HG02970 (cell line): ENCODE measurements around the gene VARS1.
"Not testable (repeated sequence)": the region's sequence is repeated elsewhere in the genome, so short reads cannot be mapped to it uniquely, and the experiment has no call there.

Source experiments
- ATAC-seq: cut with Tn5 transposase; IDR thresholded peaks from one replicate; pipeline ENCODE4 v1.9.1; 2021; ENCODE audit warnings: mild to moderate bottlenecking, moderate library complexity, moderate number of reproducible peaks; ENCODE audit not compliant: unreplicated experiment, low FRiP score

Gene VARS1

DNA sequence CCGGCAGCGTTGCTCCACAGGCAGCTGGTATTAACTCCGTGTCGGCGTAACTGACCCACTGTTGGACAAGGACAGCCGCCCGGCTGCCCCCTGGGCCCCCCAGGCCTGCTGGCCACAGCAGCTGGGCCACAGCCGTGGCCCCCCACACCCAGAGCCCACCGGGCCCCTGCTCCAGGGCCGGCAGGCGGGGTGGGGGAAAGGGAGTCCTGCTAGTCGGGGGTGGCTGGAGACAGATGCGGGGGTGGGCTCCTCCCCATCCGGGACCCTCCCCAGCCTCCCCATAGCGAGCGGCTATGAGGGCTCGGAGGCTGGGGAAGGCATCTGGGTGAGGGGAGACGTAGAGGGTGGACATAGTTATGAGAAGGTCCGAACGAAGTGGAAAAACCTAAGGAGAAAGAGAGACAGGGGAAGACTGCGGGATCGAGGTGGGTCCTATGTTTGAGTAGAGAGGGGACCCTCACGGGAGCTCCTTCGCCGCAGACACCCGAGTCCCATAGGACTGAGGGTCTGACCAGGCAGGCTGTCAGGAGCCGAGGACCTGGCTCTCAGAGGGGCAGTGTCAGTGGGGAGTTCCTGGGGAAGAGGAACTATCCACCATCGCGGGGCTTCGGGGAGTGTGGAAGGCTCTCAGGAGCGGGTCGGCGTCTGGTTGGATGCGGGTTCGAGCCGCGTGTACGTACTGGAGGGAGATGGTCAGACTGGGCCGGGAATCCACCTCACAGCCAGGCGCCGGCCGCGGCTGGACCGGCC is 511 bp downstream of the VARS1 start:
- ATAC-seq, result no peak

- ATAC-seq, result no peak
These were observed 1.2 kb downstream of the VARS1 start for GRCh38 chr6:31794294-31794865.

DNA sequence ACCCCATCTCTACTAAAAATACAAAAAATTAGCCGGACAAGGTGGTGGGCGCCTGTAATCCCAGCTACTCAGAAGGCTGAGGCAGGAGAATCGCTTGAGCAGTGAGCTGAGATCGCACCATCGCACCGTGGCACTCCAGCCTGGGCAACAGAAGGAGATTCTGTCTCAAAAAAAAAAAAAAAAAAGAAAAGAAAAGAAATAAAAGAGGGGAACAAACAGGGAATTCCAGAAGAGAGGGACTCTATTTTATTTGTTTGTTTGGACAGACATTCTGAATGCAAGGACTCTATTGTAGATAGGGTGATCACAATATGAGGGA is 1.7 kb downstream of the VARS1 start:
- not testable (repeated sequence) for ATAC-seq

- no peak for ATAC-seq
These were observed 2.8 kb downstream of the VARS1 start for GRCh38 chr6:31792761-31793171.

DNA sequence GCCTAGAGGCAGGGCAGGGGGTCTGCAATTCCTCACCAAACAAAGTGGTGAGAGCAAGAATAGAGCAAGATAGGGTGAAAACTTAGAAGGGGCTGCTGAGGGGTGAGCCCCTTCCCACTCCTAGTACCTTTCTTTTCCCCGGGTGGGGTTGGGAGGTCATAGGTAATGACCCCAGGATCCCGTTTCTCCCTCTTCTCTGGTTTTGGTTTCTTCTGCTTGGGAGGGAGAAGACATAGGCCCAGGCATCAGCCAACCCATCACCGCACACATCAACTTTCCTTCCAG is 3.5 kb downstream of the VARS1 start:
- ATAC-seq, result no peak

DNA sequence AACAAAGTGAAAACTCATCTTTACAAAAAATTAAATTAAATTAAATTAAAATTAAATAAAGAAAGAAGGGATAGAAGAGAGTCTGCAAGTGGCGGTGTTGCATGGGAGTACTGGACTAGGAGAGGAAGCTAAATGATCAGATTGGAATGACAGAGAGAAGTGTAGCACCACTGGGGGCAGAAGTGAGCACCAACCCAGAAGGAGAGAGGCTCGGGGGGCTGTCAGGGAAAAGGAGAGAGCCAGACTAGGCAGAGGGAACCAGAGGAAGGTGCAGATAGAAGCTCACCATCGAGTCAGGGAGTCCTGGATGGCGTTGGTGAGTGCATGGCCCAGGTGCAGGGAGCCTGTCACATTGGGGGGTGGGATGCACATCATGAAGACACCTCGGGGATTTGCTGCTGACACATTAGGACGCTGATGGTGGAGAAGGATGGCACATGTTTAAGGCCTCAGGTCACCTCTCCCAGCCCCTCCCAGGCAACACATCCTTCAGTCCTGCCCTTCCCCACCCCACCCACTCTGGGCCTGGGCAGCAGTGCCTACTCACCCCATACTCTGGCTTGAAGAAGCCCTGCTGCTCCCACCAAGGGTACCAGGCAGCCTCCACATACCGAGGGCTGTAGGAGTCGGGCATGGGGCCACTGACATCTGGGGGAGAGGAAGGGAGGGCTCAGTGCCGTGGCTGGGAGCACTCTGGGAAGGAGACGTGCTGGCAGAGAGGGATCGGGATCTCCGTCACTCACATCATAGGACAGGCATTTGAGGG is 4.0 kb downstream of the VARS1 start:
- no peak for ATAC-seq

DNA sequence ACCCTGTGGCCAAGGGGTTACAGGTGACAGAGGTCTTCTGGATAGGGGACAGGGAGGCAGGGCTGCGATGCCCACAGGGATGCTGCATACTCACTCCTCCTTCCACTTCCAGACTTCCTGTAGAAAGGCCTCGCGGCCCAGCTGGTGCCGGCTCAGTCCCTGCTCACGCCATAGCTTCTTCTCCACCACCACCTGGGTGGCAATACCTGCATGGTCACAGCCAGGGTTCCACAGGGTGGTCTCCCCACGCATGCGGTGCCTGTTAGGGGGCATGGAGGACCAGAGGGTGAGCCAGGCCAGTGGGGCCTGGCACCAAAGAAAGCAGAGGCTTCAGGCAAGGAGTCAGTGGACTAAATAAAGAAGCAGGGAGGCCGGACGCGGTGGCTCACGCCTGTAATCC is 10.1 kb downstream of the VARS1 start:
- no peak for ATAC-seq

DNA sequence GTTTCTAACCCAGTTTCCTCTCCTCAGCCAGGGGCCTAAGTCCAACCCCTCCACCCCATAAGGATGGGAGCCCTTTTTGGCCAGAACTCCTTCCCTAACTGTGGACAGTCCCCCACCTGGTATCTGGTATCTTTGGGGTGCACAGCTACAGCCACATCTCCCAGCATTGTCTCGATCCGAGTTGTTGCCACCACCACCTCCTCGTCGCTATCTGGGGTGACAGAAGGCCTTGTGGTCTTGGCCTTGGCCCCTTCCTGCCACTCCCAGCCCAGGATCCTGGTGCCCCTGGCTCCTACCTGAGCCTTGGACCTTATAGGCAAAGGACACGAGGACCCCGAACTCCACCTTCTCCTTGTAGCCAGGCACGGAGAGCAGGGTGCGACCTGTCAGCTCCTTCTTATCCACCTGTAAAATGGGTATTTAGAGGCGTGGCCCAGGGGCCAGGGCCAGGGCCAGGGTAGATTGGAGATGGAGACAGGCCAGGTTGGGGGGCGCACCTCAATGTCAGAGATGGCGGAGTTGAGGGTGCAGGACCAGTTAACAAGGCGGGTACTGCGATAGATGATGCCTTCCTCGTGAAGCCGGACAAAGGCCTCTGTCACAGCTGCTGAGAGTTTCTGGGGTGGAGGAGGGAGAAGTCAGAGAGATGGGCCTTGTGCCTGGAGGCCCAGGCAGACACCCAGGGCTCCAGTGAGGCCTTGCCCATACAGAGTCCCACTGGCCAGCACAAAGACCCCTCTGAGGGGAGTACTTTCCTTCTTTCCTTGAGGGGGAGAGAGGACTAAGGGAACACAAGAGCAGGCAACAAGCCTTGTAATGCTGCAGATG is 11.2 kb downstream of the VARS1 start:
- no peak for ATAC-seq

GRCh38 chr6:31782126-31782855 is 13.3 kb downstream of the VARS1 start:
- ATAC-seq, result no peak

DNA sequence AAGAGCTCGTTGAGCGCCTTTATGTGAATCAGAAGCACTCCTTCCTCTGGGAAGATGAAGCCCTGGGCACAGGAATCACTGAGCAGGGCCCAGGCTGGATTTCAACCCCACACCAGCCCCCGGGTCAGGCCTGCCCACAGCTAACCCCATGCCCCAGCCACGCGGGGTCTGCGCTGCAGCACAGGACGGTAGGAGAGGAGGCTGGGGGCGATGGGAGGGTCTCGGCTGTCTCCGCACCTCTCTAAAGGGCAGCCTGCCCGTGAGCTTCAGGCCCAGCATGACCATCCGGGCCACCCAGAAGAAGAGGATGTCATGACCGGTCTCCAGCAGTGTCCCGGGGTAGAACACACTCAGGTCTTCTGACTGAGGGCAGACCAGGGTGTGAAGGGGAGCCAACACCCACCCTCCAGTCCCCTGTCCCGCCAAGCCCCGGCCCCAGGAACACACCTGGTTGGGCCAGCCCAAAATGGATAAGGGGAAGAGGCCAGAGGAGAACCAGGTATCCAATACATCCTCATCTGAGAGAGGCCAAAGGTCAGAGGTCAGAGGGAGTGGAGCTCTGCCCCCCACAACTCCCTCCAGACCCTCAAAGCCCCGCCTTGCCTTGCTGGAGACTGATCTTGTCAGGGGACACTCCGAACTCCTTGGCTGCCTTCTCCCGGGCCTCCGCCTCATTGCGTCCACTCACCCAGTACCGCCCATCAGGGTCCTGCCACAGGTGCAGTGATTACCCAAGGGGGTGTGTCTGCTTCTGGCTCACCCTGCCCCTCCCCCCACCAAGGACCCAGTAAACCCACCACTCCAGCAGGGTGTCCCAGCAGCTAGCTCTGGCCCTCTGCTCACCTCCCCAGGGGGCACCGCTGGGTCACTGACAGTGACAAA is 14.1 kb downstream of the VARS1 start:
- ATAC-seq, result no peak

DNA sequence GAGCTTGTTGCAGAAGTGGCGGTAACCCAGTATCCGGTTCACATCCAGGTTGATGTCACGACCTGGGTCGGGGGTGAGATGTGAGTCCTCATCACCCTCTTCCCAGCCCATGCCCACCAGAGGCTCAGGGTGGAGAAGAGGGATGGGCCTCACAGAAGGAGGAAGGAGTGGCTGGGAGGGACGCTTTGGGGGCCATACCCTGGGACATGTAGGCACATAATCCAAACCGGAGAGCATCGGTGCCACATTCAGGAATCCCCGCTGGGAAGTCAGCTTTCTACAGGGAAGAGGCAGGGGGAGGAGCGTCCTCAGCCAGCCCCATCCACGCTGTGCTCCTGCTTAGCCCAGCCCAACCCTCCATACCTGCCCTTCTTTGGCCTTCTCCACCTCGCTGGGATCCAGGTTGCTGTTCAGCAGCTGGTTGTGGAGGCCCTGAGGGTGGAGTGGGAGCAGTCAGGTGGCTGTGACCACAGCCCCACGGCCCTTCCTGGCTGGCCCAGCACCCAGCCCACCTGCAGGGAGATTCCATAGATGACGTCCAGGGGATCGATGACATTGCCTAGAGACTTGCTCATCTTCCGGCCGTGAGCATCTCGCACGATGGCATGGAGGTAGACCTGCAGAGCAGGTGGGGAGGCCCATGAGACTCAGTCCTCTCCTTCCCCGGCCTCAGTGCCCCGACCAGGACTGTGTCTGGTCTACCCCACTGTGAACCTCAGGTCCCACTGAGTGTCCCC is 14.9 kb downstream of the VARS1 start:
- no peak for ATAC-seq

- no peak for ATAC-seq
These were observed 15.6 kb downstream of the VARS1 start for GRCh38 chr6:31779908-31780307.

GRCh38 chr6:31778999-31779885 is 16.3 kb downstream of the VARS1 start:
- ATAC-seq, result no peak

DNA sequence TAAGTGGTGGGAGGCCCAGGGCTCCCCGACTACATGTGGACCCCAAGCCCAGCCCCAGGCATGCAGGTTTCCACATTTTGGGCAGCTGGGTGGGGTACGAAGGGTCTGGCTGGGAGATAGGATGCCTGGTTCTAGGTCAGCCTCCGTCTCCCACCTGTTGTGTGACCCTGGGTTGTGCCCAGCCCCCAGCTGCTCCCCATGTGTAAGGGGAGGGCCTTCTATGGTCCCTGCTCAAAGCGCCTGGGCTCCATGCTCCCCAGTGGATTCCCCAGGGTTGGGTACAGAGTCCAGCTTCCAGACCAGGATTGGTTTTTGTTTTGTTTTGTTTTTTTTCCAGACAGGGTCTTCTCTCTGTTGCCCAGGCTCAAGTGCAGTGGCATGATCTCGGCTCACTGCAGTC is 17.4 kb downstream of the VARS1 start:
- no peak for ATAC-seq

DNA sequence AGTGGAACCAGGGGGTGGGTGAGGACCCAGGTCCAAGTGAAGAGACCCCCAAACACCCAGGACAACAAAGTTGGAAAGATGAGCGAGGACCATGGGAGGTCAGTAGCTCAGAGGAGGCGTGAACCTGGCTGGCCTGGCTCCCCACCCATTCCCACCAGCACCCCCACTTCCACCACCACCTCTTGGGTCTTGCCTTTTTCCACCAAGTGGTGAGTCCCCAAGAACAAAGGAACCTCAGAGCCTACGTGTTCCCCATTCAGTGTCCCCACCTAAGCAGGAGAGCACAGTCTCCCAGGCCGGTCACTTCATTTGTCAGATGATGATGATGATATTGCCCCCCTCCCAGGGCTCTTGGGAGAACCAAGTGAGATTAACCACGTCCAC is 17.9 kb downstream of the VARS1 start:
- no peak for ATAC-seq

DNA sequence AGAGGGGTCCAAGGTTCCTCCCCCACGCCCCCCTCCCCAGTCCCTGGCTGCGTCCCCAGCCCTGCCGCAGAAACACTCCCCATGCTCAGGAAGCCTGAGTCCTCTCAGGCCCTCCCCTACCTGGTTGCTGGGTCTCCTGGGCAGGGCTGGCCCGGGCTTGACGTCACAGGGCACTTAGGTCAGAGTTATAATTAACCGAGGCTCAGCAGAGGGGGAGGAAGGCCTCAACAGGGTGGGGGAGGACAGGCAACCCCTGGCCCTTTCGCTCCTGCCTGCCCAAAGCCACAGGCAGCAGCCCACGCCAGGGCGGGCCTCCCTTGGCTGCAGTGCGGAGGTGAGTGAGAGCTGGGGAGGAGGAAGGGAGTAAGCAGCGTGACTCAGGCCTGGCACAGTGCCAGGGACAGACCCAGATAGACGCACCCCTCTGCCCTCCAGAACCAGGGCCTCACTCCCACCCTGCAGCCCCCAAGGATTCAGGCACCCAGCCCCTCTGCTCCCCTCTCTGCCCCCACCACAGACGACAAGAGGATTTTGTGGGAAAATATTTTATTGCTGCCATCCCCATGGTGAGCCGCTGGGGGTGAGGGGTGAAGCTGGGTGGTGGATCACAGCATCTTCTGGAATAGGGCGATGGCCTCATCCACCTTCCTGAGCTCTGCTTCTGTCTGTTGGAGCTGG is 18.4 kb downstream of the VARS1 start, which contains the start of gene VWA7:
Gene VWA7 (minus strand): TSS at position 340 of the 678 bp plus-strand sequence. CDS start 549 bp downstream, outside the sequence.
- ATAC-seq, result peak; percentile 58

GRCh38 chr6:31776485-31776988 is 19.0 kb downstream of the VARS1 start:
- ATAC-seq, result no peak
